GM23338 (cell line): ENCODE measurements around the gene LMLN. TPM values are rescaled to one million over a fixed set of nuclear protein-coding genes. Genes with fewer than 3 reads are reported as not detected.

Source experiments
- ATAC-seq: fragments of 200-7000 bp; cut with Tn5 transposase; 3 replicates; pipeline ENCODE4 v1.9.1; 2020
- DNase-seq: peaks from one replicate; pipeline ENCODE4 v3.0.0-alpha.2; 2015; ENCODE audit warnings: low spot score
- H2AFZ ChIP-seq: fragments of 200-600 bp; sonication (generic); 2 replicates; pipeline ENCODE4 v1.8.0; 2016; ENCODE audit warnings: antibody characterized with exemption, mild to moderate bottlenecking, moderate library complexity
- H3F3A ChIP-seq: fragments of 200-600 bp; sonication (generic); replicated peaks from 2 replicates; pipeline ENCODE4 v1.8.0; 2017; ENCODE audit warnings: antibody characterized with exemption, mixed run types, low read depth
- H3K27ac ChIP-seq: fragments of 200-600 bp; sonication (generic); 2 replicates; pipeline ENCODE4 v1.6.1; 2016; ENCODE audit warnings: low read depth
- H3K27me3 ChIP-seq: fragments of 200-600 bp; sonication (generic); 2 replicates; pipeline ENCODE4 v1.8.0; 2016; ENCODE audit warnings: mild to moderate bottlenecking, mixed run types, moderate library complexity; ENCODE audit not compliant: insufficient read depth
- H3K36me3 ChIP-seq: fragments of 200-600 bp; sonication (generic); 2 replicates; pipeline ENCODE4 v1.8.0; 2016; ENCODE audit warnings: mild to moderate bottlenecking; ENCODE audit not compliant: insufficient read depth
- H3K4me1 ChIP-seq: fragments of 200-600 bp; sonication (generic); 2 replicates; pipeline ENCODE4 v1.8.0; 2016; ENCODE audit warnings: mild to moderate bottlenecking, moderate library complexity; ENCODE audit not compliant: insufficient read depth
- H3K4me2 ChIP-seq: fragments of 200-600 bp; sonication (generic); 2 replicates; pipeline ENCODE4 v1.7.1; 2017; ENCODE audit warnings: mixed run types
- H3K4me3 ChIP-seq: fragments of 200-600 bp; sonication (generic); 2 replicates; pipeline ENCODE4 v1.6.1; 2016; ENCODE audit warnings: mixed run types
- H3K79me2 ChIP-seq: fragments of 200-600 bp; sonication (generic); replicated peaks from 2 replicates; pipeline ENCODE4 v1.8.0; 2017; ENCODE audit warnings: mild to moderate bottlenecking; ENCODE audit not compliant: insufficient read depth
- H3K9me2 ChIP-seq: fragments of 200-600 bp; sonication (generic); 2 replicates; pipeline ENCODE4 v1.8.0; 2017; ENCODE audit not compliant: insufficient read depth
- H4K20me1 ChIP-seq: fragments of 200-600 bp; sonication (generic); replicated peaks from 2 replicates; pipeline ENCODE4 v1.8.0; 2017; ENCODE audit warnings: mild to moderate bottlenecking; ENCODE audit not compliant: insufficient read depth
- H3K27ac Mint-ChIP-seq: 2 replicates; pipeline ENCODE4 v1.8.0; 2020; ENCODE audit warnings: inconsistent platforms, mild to moderate bottlenecking, moderate library complexity, mixed read lengths
- H3K27me3 Mint-ChIP-seq: 3 replicates; pipeline ENCODE4 v1.8.0; 2022; ENCODE audit warnings: low read depth, mild to moderate bottlenecking, moderate library complexity, mixed read lengths, inconsistent platforms; ENCODE audit not compliant: insufficient read depth, poor library complexity
- H3K36me3 Mint-ChIP-seq: 3 replicates; pipeline ENCODE4 v1.8.0; 2021; ENCODE audit warnings: low read depth, mild to moderate bottlenecking, inconsistent platforms, moderate library complexity, mixed read lengths
- H3K4me1 Mint-ChIP-seq: 3 replicates; pipeline ENCODE4 v1.8.0; 2020; ENCODE audit warnings: mild to moderate bottlenecking, inconsistent platforms, mixed read lengths
- H3K4me3 Mint-ChIP-seq: 3 replicates; pipeline ENCODE4 v1.8.0; 2021; ENCODE audit warnings: moderate library complexity, mild to moderate bottlenecking, inconsistent platforms, mixed read lengths
- H3K9me3 Mint-ChIP-seq: 3 replicates; pipeline ENCODE4 v1.8.0; 2020; ENCODE audit warnings: moderate library complexity, mild to moderate bottlenecking, inconsistent platforms, mixed read lengths
- CREB1 ChIP-seq: fragments of 250-450 bp; sonication (Bioruptor Pico); IDR thresholded peaks from 2 replicates; pipeline ENCODE4 v1.5.0; 2020; ENCODE audit warnings: low read depth, mild to moderate bottlenecking, moderate library complexity
- EZH2 ChIP-seq: fragments of 200-600 bp; sonication (generic); IDR thresholded peaks from one replicate; pipeline ENCODE4 v1.8.0; 2017; ENCODE audit warnings: antibody characterized with exemption, mild to moderate bottlenecking, low read depth; ENCODE audit not compliant: unreplicated experiment
- NANOG ChIP-seq: IDR thresholded peaks from 2 replicates; pipeline ENCODE4 v1.6.1; 2016; ENCODE audit warnings: antibody characterized with exemption, borderline replicate concordance
- POLR2AphosphoS5 ChIP-seq: IDR thresholded peaks from 2 replicates; pipeline ENCODE4 v1.6.1; 2016; ENCODE audit warnings: antibody characterized with exemption, low read depth
- STAT1 ChIP-seq: IDR thresholded peaks from one replicate; pipeline ENCODE4 v1.6.1; 2016; ENCODE audit warnings: antibody characterized with exemption; ENCODE audit not compliant: unreplicated experiment
- ZNF114 ChIP-seq: fragments of 250-450 bp; sonication (Bioruptor Pico); IDR thresholded peaks from 2 replicates; pipeline ENCODE4 v1.5.0; 2020; ENCODE audit warnings: mild to moderate bottlenecking, moderate library complexity
- ZNF331 ChIP-seq: fragments of 250-450 bp; sonication (Bioruptor Pico); IDR thresholded peaks from 2 replicates; pipeline ENCODE4 v1.5.0; 2020; ENCODE audit warnings: low read depth, mild to moderate bottlenecking, moderate library complexity
- polyA plus RNA-seq: library from polyadenylated mRNA; unstranded; fragments of >200 nt; fragmentation: Nextera tagmentation; extraction: Ambion mirVana; gene quantifications from 2 replicates; pipeline ENCODE4 v1.2.1, GENCODE V29; 2016
- total RNA-seq: library from RNA; depleted of rRNA; stranded (reverse); fragments of >200 nt; shearing (Covaris generic); gene quantifications from 2 replicates; pipeline ENCODE4 v1.2.3, GENCODE V29; 2014
- TF ChIP-seq, protein P1 (sequence below), 2 experiments: fragments of 200-600 bp in 1 of 2; sonication (generic) in 1 of 2; conservative IDR thresholded peaks; 2 replicates each; pipeline versions ENCODE4 v1.5.1 to v1.6.1; 2016 to 2017; ENCODE audit warnings: antibody characterized with exemption in 2 of 2, low read depth in 2 of 2, mild to moderate bottlenecking in 2 of 2, moderate library complexity in 1 of 2
- TF ChIP-seq, protein P2 (sequence below): fragments of 250-450 bp; sonication (Bioruptor Pico); IDR thresholded peaks from 2 replicates; pipeline ENCODE4 v1.5.0; 2020; ENCODE audit warnings: mild to moderate bottlenecking, moderate library complexity

LMLN gene
- total and polyA plus RNA-seq, 2 experiments from 2014 or later = 2.3 to 4.3 TPM

DNA sequence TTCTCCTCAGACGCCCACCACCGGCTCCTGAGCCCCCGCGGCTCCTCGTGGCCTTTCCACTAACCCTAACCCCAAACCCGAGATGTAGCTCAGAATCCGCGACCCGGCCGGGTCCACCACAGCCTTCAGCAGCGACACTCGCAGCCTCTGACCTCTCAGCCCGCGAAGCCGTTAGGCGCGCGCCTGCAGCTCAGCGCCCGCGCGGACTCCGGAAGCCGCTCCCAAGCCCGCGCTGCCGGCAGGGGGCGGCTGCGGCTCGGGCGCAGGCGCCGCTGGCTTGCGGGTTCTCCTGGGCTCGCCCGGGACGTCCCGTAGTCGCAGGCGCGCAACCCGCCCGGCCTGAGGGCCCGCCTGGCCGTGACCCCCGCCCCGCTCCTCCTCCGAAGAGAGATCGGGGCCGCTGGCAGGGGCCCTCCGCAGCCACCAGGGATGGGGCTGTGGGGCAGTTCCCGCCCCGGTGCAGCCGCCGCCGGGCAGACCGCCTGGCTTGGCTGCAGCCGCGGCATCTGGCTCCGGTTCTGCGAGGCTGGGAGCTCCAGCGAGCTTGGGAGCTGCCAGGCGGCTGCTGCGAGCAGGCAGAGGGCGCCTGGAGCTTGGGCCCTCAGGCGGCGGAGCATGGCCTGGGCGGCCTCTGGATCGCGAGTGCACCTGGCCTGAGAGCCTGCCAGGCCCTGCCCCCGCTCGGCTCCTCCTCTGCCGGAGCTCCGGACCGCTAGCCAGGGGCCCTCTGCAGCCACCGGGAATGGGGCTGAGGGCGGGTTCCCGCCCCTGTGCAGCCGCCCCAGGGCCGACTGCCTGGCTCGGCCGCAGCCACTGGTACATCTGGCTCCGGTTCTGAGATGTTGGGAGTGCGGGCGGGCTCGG lies 120.7 kb downstream of the LMLN start:
- peaks cover 6% of the 10 kb centered on the region; the same call in 2 of the 3 replicates for H3K9me3 Mint-ChIP-seq
- peak overlapping the region; percentile 88 for H3K4me2 ChIP-seq
- H3K36me3 Mint-ChIP-seq = no peaks in the 10 kb centered on the region
- ATAC-seq (peak; percentile 87), DNase-seq (peak; percentile 89)
- no peaks in the 10 kb centered on the region for H3K4me1 Mint-ChIP-seq
- H3K4me3 Mint-ChIP-seq = peak overlapping the region; percentile 69
- no peaks in the 10 kb centered on the region for H3K9me2 ChIP-seq
- peak overlapping the region; percentile 71 for H3K4me3 ChIP-seq
- H3K79me2 ChIP-seq = no peaks in the 10 kb centered on the region
- no peaks in the 10 kb centered on the region; the same call in 1 of the 2 replicates for H4K20me1 ChIP-seq
- H3K27ac Mint-ChIP-seq = no peak overlapping the region
- no peak overlapping the region for H3K27ac ChIP-seq
- TF ChIP-seq CREB1 (CRISPR knock-in tag) = no peak
- TF ChIP-seq, protein P1, sequence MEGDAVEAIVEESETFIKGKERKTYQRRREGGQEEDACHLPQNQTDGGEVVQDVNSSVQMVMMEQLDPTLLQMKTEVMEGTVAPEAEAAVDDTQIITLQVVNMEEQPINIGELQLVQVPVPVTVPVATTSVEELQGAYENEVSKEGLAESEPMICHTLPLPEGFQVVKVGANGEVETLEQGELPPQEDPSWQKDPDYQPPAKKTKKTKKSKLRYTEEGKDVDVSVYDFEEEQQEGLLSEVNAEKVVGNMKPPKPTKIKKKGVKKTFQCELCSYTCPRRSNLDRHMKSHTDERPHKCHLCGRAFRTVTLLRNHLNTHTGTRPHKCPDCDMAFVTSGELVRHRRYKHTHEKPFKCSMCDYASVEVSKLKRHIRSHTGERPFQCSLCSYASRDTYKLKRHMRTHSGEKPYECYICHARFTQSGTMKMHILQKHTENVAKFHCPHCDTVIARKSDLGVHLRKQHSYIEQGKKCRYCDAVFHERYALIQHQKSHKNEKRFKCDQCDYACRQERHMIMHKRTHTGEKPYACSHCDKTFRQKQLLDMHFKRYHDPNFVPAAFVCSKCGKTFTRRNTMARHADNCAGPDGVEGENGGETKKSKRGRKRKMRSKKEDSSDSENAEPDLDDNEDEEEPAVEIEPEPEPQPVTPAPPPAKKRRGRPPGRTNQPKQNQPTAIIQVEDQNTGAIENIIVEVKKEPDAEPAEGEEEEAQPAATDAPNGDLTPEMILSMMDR (conservative IDR thresholded peaks at IDR 0.05; ENCODE audit: low read depth in 2 of 2) = peak; percentile 41 to 63
- H2AFZ ChIP-seq = peak overlapping the region; percentile 91
- no peaks in the 10 kb centered on the region for H3K4me1 ChIP-seq
- peaks cover 48% of the 10 kb centered on the region for H3K27me3 Mint-ChIP-seq
- peaks cover 94% of the 10 kb centered on the region for H3K27me3 ChIP-seq
- H3F3A ChIP-seq = no peaks in the 10 kb centered on the region
- H3K36me3 ChIP-seq = no peaks in the 10 kb centered on the region

DNA sequence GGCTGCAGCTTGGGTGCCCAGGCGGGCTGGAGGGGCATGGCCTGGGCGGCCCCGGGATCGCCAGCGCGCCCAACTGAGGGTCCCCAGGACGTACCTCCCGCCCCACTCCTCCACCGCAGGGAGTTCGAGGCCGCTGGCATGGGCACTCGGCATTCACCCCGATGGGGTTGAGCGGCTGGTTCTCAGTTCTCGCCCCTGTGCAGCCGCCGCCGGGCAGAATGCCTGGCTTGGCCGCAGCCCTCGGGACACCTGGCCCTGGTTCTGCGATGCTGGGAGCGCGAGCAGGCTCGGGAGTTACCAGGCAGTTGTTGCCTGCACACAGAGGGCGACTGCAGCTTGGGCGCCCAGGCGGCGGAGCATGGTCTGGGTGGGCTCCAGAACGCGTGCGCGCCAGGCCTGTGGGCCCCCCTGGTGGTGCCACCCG lies 121.4 kb downstream of the LMLN start:
- DNase-seq (peak; percentile 30), ATAC-seq (peak; percentile 12)
- Histone ChIP-seq H3K27me3 (peaks cover 94% of the 10 kb centered on the region), H3K4me2 (peak overlapping the region; percentile 88), H2AFZ (peak overlapping the region; percentile 81; the same call in 1 of the 2 replicates), H3F3A (no peaks in the 10 kb centered on the region), H3K9me2 (no peaks in the 10 kb centered on the region), H3K4me3 (peak overlapping the region; percentile 71), H3K4me1 (no peaks in the 10 kb centered on the region), H4K20me1 (no peaks in the 10 kb centered on the region; the same call in 1 of the 2 replicates), H3K36me3 (no peaks in the 10 kb centered on the region), H3K79me2 (no peaks in the 10 kb centered on the region), H3K27ac (no peak overlapping the region)
- Mint-ChIP-seq H3K9me3 (peaks cover 6% of the 10 kb centered on the region; the same call in 2 of the 3 replicates), H3K36me3 (no peaks in the 10 kb centered on the region), H3K27ac (no peak overlapping the region), H3K4me1 (no peaks in the 10 kb centered on the region), H3K4me3 (peak overlapping the region; percentile 61), H3K27me3 (peaks cover 42% of the 10 kb centered on the region)
- TF ChIP-seq, protein P2, sequence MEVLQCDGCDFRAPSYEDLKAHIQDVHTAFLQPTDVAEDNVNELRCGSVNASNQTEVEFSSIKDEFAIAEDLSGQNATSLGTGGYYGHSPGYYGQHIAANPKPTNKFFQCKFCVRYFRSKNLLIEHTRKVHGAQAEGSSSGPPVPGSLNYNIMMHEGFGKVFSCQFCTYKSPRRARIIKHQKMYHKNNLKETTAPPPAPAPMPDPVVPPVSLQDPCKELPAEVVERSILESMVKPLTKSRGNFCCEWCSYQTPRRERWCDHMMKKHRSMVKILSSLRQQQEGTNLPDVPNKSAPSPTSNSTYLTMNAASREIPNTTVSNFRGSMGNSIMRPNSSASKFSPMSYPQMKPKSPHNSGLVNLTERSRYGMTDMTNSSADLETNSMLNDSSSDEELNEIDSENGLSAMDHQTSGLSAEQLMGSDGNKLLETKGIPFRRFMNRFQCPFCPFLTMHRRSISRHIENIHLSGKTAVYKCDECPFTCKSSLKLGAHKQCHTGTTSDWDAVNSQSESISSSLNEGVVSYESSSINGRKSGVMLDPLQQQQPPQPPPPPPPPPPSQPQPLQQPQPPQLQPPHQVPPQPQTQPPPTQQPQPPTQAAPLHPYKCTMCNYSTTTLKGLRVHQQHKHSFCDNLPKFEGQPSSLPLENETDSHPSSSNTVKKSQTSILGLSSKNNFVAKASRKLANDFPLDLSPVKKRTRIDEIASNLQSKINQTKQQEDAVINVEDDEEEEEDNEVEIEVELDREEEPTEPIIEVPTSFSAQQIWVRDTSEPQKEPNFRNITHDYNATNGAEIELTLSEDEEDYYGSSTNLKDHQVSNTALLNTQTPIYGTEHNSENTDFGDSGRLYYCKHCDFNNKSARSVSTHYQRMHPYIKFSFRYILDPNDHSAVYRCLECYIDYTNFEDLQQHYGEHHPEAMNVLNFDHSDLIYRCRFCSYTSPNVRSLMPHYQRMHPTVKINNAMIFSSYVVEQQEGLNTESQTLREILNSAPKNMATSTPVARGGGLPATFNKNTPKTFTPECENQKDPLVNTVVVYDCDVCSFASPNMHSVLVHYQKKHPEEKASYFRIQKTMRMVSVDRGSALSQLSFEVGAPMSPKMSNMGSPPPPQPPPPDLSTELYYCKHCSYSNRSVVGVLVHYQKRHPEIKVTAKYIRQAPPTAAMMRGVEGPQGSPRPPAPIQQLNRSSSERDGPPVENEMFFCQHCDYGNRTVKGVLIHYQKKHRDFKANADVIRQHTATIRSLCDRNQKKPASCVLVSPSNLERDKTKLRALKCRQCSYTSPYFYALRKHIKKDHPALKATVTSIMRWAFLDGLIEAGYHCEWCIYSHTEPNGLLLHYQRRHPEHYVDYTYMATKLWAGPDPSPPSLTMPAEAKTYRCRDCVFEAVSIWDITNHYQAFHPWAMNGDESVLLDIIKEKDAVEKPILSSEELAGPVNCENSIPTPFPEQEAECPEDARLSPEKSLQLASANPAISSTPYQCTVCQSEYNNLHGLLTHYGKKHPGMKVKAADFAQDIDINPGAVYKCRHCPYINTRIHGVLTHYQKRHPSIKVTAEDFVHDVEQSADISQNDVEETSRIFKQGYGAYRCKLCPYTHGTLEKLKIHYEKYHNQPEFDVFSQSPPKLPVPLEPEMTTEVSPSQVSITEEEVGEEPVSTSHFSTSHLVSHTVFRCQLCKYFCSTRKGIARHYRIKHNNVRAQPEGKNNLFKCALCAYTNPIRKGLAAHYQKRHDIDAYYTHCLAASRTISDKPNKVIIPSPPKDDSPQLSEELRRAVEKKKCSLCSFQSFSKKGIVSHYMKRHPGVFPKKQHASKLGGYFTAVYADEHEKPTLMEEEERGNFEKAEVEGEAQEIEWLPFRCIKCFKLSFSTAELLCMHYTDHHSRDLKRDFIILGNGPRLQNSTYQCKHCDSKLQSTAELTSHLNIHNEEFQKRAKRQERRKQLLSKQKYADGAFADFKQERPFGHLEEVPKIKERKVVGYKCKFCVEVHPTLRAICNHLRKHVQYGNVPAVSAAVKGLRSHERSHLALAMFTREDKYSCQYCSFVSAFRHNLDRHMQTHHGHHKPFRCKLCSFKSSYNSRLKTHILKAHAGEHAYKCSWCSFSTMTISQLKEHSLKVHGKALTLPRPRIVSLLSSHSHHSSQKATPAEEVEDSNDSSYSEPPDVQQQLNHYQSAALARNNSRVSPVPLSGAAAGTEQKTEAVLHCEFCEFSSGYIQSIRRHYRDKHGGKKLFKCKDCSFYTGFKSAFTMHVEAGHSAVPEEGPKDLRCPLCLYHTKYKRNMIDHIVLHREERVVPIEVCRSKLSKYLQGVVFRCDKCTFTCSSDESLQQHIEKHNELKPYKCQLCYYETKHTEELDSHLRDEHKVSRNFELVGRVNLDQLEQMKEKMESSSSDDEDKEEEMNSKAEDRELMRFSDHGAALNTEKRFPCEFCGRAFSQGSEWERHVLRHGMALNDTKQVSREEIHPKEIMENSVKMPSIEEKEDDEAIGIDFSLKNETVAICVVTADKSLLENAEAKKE (CRISPR knock-in tag) = no peak
- TF ChIP-seq CREB1 (CRISPR knock-in tag) (no peak), ZNF114 (CRISPR knock-in tag) (no peak), POLR2AphosphoS5 (no peak), STAT1 (no peak), EZH2 (no peak), NANOG (no peak), ZNF331 (CRISPR knock-in tag) (no peak)
